Neural crest cell (in vitro differentiated cells): Measurements from ENCODE around the gene GRIN2A. TPM values are rescaled to one million over a fixed set of nuclear protein-coding genes. Genes with fewer than 3 reads are reported as not detected.
A peak's percentile ranks its signal among the peaks of the same experiment; 100 is the strongest.

ENCODE experiments used
- DNase-seq: peaks from one replicate; pipeline ENCODE4 v3.0.0; 2021; ENCODE audit warnings: low read depth, mixed read lengths, low spot score
- H3K27ac Mint-ChIP-seq: one replicate; pipeline ENCODE4 v1.8.0; 2021; ENCODE audit warnings: mild to moderate bottlenecking, mixed read lengths; ENCODE audit not compliant: unreplicated experiment
- H3K27me3 Mint-ChIP-seq: 2 replicates; pipeline ENCODE4 v1.8.0; 2021; ENCODE audit warnings: low read depth, mild to moderate bottlenecking, mixed read lengths
- H3K36me3 Mint-ChIP-seq: 2 replicates; pipeline ENCODE4 v1.8.0; 2021; ENCODE audit warnings: low read depth, mild to moderate bottlenecking, mixed read lengths
- H3K4me1 Mint-ChIP-seq: 2 replicates; pipeline ENCODE4 v1.8.0; 2021; ENCODE audit warnings: mixed read lengths
- H3K4me3 Mint-ChIP-seq: one replicate; pipeline ENCODE4 v1.8.0; 2021; ENCODE audit warnings: mild to moderate bottlenecking, mixed read lengths
- H3K9me3 Mint-ChIP-seq: 2 replicates; pipeline ENCODE4 v1.8.0; 2021; ENCODE audit warnings: mixed read lengths
- total RNA-seq: library from RNA; stranded (reverse); gene quantifications from 2 replicates; pipeline ENCODE4 v1.2.1, GENCODE V29; 2021
- TF ChIP-seq, protein P1 (sequence below): fragments of 200-600 bp; sonication (generic); conservative IDR thresholded peaks from 2 replicates; pipeline ENCODE4 v1.5.0; 2021; ENCODE audit warnings: antibody characterized with exemption, mild to moderate bottlenecking

Gene GRIN2A
- total RNA-seq, 1 donor from 2014 or later = 0.09 TPM

DNA sequence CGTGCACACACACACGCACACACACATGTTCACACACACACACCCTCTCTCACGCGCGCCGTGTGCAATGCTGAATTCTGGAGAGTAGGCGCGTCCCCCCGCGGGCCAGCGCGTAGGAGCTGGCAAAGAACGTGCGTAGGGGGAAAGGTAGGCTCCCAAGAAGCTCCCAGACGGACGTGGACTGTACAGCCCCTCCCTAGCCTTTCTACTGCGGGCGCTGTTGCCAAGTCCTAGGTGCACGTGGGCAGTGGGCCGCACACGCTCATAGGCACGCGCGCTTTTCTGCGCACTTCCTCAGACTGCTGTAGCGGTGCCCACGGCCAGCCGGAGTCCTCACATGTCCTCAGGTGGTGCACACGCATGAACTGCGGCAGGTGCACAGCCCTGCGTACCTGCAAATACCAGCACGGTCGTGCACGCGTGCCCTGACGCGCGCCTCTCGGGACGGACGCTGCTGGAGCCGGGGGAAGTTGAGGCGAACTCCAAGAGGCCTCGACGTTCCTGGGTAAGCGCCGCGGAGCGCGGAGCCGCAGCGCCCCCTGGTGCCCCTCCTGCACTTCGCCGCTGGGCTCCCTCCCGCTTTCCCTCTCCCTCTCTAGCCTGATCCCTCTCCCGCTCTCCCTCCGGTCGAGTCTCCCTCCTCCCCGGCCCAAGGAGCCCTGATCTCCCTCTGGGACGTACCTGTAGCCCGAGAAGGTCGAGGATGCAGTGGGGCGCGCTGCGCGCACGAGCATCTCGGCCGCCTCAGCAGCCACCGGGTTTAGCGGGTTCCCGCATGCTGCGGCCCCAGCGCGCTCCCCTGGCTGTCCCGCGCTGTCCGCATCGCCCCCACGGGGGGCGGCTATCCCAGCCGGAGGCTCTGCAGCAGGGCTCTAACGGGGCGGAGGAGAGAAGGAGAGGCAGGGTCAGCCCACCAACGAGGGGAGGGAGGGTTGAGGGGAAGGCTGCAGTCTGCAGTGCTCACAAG lies 749 bp downstream of the GRIN2A start:
- H3K9me3 Mint-ChIP-seq = peaks cover 5% of the 10 kb centered on the region
- DNase-seq = peak; percentile 78
- H3K4me1 Mint-ChIP-seq = peaks cover 14% of the 10 kb centered on the region
- H3K36me3 Mint-ChIP-seq = no peaks in the 10 kb centered on the region
- H3K4me3 Mint-ChIP-seq = peak overlapping the region; percentile 67
- TF ChIP-seq, protein P1, sequence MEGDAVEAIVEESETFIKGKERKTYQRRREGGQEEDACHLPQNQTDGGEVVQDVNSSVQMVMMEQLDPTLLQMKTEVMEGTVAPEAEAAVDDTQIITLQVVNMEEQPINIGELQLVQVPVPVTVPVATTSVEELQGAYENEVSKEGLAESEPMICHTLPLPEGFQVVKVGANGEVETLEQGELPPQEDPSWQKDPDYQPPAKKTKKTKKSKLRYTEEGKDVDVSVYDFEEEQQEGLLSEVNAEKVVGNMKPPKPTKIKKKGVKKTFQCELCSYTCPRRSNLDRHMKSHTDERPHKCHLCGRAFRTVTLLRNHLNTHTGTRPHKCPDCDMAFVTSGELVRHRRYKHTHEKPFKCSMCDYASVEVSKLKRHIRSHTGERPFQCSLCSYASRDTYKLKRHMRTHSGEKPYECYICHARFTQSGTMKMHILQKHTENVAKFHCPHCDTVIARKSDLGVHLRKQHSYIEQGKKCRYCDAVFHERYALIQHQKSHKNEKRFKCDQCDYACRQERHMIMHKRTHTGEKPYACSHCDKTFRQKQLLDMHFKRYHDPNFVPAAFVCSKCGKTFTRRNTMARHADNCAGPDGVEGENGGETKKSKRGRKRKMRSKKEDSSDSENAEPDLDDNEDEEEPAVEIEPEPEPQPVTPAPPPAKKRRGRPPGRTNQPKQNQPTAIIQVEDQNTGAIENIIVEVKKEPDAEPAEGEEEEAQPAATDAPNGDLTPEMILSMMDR = peak; percentile 97
- H3K27me3 Mint-ChIP-seq = peaks cover 91% of the 10 kb centered on the region
- no peak overlapping the region for H3K27ac Mint-ChIP-seq

DNA sequence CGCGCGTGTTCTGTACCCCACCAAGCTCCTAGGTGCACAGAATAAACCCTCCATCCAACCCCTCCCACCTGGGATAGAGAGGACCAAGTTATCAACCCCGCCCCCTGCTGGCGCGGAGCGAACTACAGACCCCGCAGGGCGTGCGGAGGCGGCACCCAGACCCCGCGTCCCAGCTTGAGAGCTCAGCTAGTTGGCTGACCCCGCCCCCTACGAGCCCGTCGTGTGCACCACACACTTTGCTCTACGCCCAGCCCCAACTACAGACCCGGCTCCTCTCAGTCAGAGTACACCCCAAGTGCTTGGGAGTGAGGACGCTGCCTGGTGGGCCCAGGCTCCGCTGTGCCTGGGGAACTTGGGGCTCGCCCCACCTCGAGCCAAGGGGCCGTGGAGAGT lies 1.5 kb downstream of the GRIN2A start:
- peaks cover 5% of the 10 kb centered on the region for H3K9me3 Mint-ChIP-seq
- H3K27me3 Mint-ChIP-seq = peaks cover 84% of the 10 kb centered on the region
- peak; percentile 70 for DNase-seq
- H3K27ac Mint-ChIP-seq = no peak overlapping the region
- H3K4me3 Mint-ChIP-seq = peak overlapping the region; percentile 67
- H3K4me1 Mint-ChIP-seq = peaks cover 14% of the 10 kb centered on the region
- H3K36me3 Mint-ChIP-seq = no peaks in the 10 kb centered on the region
- TF ChIP-seq, protein P1 = peak; percentile 62

DNA sequence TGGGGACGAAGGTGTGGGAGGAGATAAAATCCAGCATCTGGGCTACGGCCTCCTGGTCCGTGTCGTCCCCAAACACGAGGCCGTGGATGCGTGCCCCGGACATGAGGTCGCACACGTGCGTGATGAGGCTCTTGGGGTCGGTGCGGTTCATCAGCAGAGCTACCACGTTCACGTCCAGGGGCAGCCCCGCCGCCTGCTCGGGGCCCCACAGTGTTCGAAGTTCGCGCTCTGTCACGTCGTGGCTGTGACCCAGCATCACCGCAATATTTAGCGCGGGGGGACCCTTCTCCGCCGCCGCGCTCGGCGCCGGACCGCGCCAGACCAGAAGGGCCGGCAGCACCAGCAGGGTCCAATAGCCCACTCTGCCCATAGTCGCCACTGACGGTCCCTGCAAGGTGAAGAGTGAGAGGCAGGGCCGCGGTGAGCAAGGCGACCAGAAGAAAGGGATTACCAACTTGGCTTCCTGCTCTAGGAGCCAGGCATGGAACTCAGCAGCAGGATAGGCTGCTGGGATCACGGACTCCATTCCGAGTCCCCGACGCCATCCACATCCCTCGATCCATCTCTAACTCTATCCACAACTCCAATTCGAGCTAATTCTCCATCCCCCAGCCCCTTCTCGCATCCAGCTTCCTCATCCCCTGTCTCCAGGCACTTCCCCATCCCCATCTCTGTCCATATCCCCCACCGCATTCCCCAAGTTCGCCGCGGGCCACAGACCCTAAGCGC lies 2.0 kb downstream of the GRIN2A start:
- H3K4me1 Mint-ChIP-seq = peaks cover 14% of the 10 kb centered on the region
- peaks cover 5% of the 10 kb centered on the region for H3K9me3 Mint-ChIP-seq
- H3K36me3 Mint-ChIP-seq = no peaks in the 10 kb centered on the region
- peaks cover 85% of the 10 kb centered on the region for H3K27me3 Mint-ChIP-seq
- peak overlapping the region; percentile 67 for H3K4me3 Mint-ChIP-seq
- no peak for DNase-seq
- TF ChIP-seq, protein P1 = no peak
- no peak overlapping the region for H3K27ac Mint-ChIP-seq

DNA sequence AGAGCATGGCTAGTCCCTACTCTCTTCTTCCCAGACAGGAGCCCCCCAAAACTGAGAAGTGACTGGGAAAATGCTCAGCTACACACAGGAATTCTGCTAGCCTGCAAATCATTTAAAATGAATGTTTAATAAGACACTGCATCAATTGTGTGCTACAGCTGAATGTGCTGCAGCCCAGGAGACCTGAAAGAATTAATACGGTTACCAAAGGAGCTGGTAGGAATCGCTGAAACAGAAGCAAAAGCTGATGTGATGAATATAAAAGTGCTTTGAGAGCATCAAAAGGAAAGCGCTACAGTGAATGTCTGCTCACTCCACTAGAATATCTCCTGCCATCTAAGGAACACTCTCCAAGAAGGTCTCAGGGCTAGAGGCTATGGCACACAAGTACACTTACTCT lies 3.7 kb downstream of the GRIN2A start:
- no peak overlapping the region for H3K27ac Mint-ChIP-seq
- peaks cover 12% of the 10 kb centered on the region for H3K4me1 Mint-ChIP-seq
- no peaks in the 10 kb centered on the region for H3K36me3 Mint-ChIP-seq
- H3K9me3 Mint-ChIP-seq = peaks cover 5% of the 10 kb centered on the region
- TF ChIP-seq, protein P1 = no peak
- peaks cover 78% of the 10 kb centered on the region for H3K27me3 Mint-ChIP-seq
- H3K4me3 Mint-ChIP-seq = no peak overlapping the region
- DNase-seq = no peak

DNA sequence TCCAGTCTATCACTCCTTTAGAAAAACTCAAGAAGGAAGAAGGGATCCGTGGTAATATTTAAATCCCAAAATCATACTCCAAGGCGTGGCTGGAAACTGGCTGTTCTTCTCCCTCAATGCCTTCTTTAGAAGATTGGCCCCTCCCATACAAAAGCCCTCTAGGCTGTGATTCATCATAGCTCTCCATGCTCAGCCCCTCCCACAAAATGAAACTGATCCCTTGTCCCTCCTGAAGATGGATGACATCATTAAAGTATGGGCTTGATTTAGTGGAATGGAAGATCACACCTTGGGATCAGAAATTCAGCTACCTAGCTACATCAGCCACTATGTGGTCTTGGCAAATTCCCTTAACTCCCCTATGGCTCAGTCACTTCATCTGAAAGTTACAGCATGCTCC lies 4.1 kb downstream of the GRIN2A start:
- DNase-seq = no peak
- Mint-ChIP-seq H3K4me3 (no peak overlapping the region), H3K27ac (no peak overlapping the region), H3K36me3 (no peaks in the 10 kb centered on the region), H3K27me3 (peaks cover 76% of the 10 kb centered on the region), H3K9me3 (peaks cover 5% of the 10 kb centered on the region), H3K4me1 (peaks cover 10% of the 10 kb centered on the region)
- TF ChIP-seq, protein P1 = no peak
